SK-MEL-5 (cell line): Measurements from ENCODE around the gene OR4K14. TPM values are rescaled to one million over a fixed set of nuclear protein-coding genes. Genes with fewer than 3 reads are reported as not detected.
"Not testable (repeated sequence)": the region's sequence is repeated elsewhere in the genome, so short reads cannot be mapped to it uniquely, and the experiment has no call there.

Source experiments
- DNase-seq: peaks from one replicate; pipeline ENCODE4 v3.0.0-alpha.2; 2016; ENCODE audit warnings: low read depth, low spot score
- in situ Hi-C: cut with HindIII; loops from 2 replicates; pipeline ENCODE4 v1.10.0; 2016; ENCODE audit warnings: low sequenced_read_pairs, high pct_unique_total_duplicates, low pct_unique_long_range_greater_than_20kb
- polyA plus RNA-seq, 2 experiments: library from polyadenylated mRNA; depleted of rRNA; stranded (reverse); fragments of >200 nt; gene quantifications; 2 replicates each; pipeline ENCODE4 v1.2.3, GENCODE V29; 2015
- total RNA-seq: library from RNA; depleted of rRNA; stranded (reverse); fragments of >200 nt; shearing (Covaris generic); gene quantifications from 2 replicates; pipeline ENCODE4 v1.2.3, GENCODE V29; 2014; rRNA removed

Gene OR4K14, protein sequence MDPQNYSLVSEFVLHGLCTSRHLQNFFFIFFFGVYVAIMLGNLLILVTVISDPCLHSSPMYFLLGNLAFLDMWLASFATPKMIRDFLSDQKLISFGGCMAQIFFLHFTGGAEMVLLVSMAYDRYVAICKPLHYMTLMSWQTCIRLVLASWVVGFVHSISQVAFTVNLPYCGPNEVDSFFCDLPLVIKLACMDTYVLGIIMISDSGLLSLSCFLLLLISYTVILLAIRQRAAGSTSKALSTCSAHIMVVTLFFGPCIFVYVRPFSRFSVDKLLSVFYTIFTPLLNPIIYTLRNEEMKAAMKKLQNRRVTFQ
- not detected in 2 replicates for total RNA-seq
- not detected in 2 replicates for polyA plus RNA-seq (2015; cell fraction: cytosol; rRNA removed)
- polyA plus RNA-seq (2015; cell fraction: nucleus; rRNA removed): not detected in 2 replicates

GRCh38 chr14:20019257-20019865 is at the start of gene OR4K14:
TSS of gene OR4K14 (minus strand) at chr14:20019307. CDS start at chr14:20015193, 4,114 bp downstream.
- no peak for DNase-seq
- in situ Hi-C loops: no loop called here

DNA sequence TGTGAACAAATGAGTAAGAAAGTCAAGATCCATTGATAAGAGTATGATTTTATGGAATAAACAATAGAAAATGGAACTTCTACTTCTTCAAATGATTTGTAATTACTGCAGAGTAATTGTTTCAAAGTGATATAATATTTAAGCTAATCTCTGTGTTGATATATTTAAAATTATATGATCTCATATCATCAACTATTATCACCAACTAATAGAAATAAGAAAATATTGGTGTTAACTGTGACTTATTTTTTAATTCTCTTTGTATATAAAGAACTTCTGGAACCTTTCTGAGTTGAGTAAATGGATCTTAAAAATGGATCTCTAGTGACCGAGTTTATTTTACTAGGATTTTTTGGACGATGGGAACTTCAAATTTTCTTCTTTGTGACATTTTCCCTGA is 40.6 kb upstream of the OR4K14 start, which contains the start of gene OR4L1:
TSS of gene OR4L1 (plus strand) at position 301 of the 400 bp plus-strand sequence. CDS start at position 301, 0 bp downstream.
- DNase-seq: no peak
- in situ Hi-C loops: no loop called here

- in situ Hi-C loops: no loop called here
- DNase-seq: no peak
Measured at GRCh38 chr14:20048202-20048601, 29.1 kb upstream of the OR4K14 start.

DNA sequence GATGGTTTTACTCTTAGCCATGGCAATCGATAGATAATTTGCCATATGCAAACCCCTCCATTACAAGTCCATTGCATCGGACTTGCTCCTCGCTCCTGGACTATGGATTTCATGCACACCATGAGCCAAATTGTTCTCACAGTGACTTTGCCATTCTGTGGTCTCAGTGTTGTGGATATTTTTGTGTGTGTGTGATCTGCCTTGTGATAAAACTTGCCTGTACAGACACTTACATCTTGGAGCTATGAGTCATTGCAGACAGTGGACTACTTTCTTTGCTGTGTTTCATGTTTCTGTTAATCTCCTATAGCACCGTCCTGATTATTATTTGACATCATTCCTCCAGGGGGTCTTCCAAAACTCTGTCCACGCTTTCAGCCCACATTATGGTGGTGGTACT is 25.1 kb upstream of the OR4K14 start:
- in situ Hi-C loops: no loop called here
- peak; percentile 16 for DNase-seq

GRCh38 chr14:20035938-20036337 is 16.8 kb upstream of the OR4K14 start, which contains the start of gene OR4K13:
TSS of gene OR4K13 (minus strand) at chr14:20036038. CDS start at chr14:20034758, 1,280 bp downstream.
- DNase-seq: no peak
- in situ Hi-C loops: no loop called here

DNA sequence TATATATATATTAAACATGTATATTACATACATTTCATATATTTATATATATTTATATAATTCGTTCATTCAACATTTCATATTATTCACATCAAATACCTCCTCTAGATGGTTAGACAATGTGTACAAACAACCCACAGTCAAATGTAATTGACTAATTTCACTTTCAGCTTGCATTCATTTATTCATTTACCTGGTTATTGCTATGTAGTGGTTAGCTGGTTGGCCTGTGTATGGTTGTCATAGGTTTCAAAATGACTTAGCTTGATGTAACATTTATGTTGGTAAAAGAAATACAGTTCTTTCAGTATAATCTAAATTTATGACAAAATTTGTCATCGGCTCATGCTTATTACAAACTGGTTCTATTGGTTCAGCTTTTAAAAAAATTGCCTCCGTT is 16.3 kb upstream of the OR4K14 start:
- no peak for DNase-seq
- in situ Hi-C loops: no loop called here

- no peak for DNase-seq
- in situ Hi-C loops: no loop called here
Measured at GRCh38 chr14:20031058-20031457, 12.0 kb upstream of the OR4K14 start.

- in situ Hi-C loops: no loop called here
- DNase-seq: no peak
Measured at GRCh38 chr14:20008156-20008555, 11.0 kb downstream of the OR4K14 start.

DNA sequence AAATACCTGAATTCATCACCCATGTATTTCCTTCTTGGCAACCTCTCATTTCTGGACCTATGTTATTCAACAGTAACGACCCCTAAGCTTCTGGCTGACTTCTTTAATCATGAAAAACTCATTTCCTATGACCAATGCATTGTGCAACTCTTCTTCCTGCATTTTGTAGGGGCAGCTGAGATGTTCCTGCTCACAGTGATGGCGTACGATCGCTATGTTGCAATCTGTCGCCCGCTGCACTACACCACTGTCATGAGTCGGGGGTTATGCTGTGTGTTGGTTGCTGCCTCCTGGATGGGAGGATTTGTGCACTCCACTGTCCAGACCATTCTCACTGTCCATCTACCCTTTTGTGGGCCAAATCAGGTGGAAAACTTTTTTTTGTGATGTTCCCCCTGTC is 16.8 kb downstream of the OR4K14 start:
- in situ Hi-C loops: no loop called here
- DNase-seq: no peak

- in situ Hi-C loops: no loop called here
- DNase-seq: no peak
Measured at GRCh38 chr14:20001863-20002262, 17.2 kb downstream of the OR4K14 start, which contains the start of gene OR4Q2. TSS of gene OR4Q2 (plus strand) at chr14:20002163.

DNA sequence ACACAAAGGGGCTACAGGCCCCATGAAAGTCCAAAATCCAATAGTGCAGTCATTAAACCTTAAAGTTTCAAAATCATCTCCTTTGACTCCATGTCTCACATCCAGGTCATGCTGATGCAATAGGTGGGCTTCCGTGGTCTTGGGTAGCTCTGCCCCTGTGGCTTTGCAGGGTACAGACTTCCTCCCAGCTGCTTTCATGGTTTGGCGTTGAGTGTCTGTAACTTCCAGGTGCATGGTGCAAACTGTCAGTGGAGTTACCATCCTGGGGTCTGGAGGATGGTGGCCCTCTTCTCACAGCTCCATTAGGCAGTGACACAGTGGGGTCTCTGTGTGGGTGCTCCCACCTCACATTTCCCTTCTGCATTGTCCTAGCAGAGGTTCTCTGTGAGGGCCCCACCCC is 25.7 kb downstream of the OR4K14 start:
- no peak for DNase-seq
- in situ Hi-C loops: no loop called here

DNA sequence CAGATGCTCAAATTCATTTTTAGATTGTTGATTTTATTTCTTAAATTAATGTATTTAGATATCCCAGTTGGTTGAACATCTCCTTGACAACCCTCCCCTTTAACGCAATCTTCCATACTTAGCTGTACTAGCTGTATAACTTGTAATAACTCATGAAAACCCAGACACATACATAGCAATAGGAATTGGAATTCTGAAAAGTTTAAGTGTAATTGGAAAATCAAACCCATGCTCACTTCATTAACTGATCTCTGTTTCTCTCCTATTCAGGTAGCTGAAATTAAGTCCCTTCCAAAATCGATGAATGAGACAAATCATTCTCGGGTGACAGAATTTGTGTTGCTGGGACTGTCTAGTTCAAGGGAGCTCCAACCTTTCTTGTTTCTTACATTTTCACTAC is 43.8 kb downstream of the OR4K14 start, which contains the start of gene OR4K15:
TSS of gene OR4K15 (plus strand) at position 301 of the 400 bp plus-strand sequence. CDS start at position 301, 0 bp downstream.
- no peak for DNase-seq
- in situ Hi-C loops: no loop called here

GRCh38 chr14:19974844-19975243 is 44.3 kb downstream of the OR4K14 start:
- in situ Hi-C loops: no loop called here
- no peak for DNase-seq

- in situ Hi-C loops, DNase-seq: not testable (repeated sequence)
Measured at GRCh38 chr14:19969735-19970134, 49.4 kb downstream of the OR4K14 start.

Other genes with a start within 250 kb of the OR4K14 start
- 0.03 TPM in 1 of 2 replicates, not detected in the other for gene OR4M1, start 245.8 kb downstream of the OR4K14 start, total RNA-seq
- gene OR4N2, start 215.5 kb downstream of the OR4K14 start, total RNA-seq: not detected in 2 replicates
- not detected in 2 replicates for gene OR4K2, start 144.2 kb downstream of the OR4K14 start, total RNA-seq
- not detected in 2 replicates for gene OR4K5, start 98.7 kb downstream of the OR4K14 start, total RNA-seq
- not detected in 2 replicates for gene OR4K1, start 88.4 kb downstream of the OR4K14 start, total RNA-seq
- not detected in 2 replicates for gene OR4K15, start 43.7 kb downstream of the OR4K14 start, total RNA-seq
- not detected in 2 replicates for gene OR4Q2, start 17.1 kb downstream of the OR4K14 start, total RNA-seq
- not detected in 2 replicates for gene OR4K13, start 16.7 kb upstream of the OR4K14 start, total RNA-seq
- gene OR4L1, start 40.7 kb upstream of the OR4K14 start, total RNA-seq: not detected in 2 replicates
- gene OR4K17, start 91.4 kb upstream of the OR4K14 start, total RNA-seq: not detected in 2 replicates
- not detected in 2 replicates for gene OR4N5, start 119.5 kb upstream of the OR4K14 start, total RNA-seq
- gene OR11G2, start 171.6 kb upstream of the OR4K14 start, total RNA-seq: not detected in 2 replicates
- gene OR11H6, start 204.4 kb upstream of the OR4K14 start, total RNA-seq: not detected in 2 replicates
- not detected in 2 replicates for gene OR11H7, start 209.7 kb upstream of the OR4K14 start, total RNA-seq
- not detected in 2 replicates for gene OR11H4, start 220.0 kb upstream of the OR4K14 start, total RNA-seq